Mammary epithelial cell (primary cell): ENCODE results near the gene CRB2.

ENCODE experiments used
- EZH2 ChIP-seq: IDR thresholded peaks from 2 replicates; pipeline ENCODE4 v1.6.1; 2012; ENCODE audit warnings: low read length, inconsistent platforms, borderline replicate concordance
- TF ChIP-seq, protein P1 (sequence below), 2 donors: IDR thresholded peaks in 1 of 2; conservative IDR thresholded peaks in 1 of 2; 2 replicates each; pipeline ENCODE4 v1.5.1; 2011 to 2012; ENCODE audit warnings: inconsistent platforms in 2 of 2, low read length in 2 of 2, mild to moderate bottlenecking in 2 of 2, control low read depth in 1 of 2, low read depth in 1 of 2; ENCODE audit not compliant: insufficient read depth in 1 of 2; ENCODE audit errors: extremely low read depth in 1 of 2

DNA sequence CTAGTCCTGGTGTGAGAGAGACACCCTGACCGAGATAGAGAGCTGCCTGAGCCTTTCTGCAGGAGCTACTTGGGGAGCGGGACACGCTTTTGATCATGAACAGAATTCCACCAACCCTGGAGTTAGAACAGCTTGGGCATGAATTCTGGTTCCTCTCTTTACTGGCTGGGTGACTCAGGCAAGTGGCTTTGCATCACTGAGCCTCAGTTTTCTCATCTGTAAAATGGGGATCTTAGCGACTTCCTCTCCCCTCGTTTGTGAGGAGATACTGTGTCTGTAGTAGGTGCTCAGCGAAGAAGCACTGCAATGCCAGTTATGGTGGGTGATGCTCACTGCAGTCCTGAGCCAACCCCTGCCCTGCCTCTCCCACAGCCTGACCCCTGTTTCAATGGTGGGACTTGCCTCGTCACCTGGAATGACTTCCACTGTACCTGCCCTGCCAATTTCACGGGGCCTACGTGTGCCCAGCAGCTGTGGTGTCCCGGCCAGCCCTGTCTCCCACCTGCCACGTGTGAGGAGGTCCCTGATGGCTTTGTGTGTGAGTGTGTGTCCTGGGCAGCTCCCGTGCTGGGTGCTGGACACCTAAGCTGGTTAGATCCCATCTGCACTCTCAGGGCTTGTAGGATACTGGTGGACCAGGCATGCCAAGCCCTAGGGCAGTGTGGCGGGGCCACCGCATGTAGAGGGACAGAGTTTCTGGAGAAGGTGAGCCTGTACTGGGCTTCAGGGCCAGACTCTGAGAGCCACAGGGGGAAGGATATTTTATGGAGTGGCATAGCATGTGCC, 16.0 kb downstream of the CRB2 start:
- TF ChIP-seq, protein P1, sequence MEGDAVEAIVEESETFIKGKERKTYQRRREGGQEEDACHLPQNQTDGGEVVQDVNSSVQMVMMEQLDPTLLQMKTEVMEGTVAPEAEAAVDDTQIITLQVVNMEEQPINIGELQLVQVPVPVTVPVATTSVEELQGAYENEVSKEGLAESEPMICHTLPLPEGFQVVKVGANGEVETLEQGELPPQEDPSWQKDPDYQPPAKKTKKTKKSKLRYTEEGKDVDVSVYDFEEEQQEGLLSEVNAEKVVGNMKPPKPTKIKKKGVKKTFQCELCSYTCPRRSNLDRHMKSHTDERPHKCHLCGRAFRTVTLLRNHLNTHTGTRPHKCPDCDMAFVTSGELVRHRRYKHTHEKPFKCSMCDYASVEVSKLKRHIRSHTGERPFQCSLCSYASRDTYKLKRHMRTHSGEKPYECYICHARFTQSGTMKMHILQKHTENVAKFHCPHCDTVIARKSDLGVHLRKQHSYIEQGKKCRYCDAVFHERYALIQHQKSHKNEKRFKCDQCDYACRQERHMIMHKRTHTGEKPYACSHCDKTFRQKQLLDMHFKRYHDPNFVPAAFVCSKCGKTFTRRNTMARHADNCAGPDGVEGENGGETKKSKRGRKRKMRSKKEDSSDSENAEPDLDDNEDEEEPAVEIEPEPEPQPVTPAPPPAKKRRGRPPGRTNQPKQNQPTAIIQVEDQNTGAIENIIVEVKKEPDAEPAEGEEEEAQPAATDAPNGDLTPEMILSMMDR (conservative IDR thresholded peaks at IDR 0.05 in 1 of 2, IDR thresholded peaks at IDR 0.05 in 1 of 2; ENCODE audit: extremely low read depth in 1 of 2, insufficient read depth in 1 of 2, low read depth in 1 of 2, low read length in 2 of 2): no peak
- no peak for TF ChIP-seq EZH2
